Psoas muscle (tissue), 8 donors: ENCODE measurements around the gene TBL2. TPM values are rescaled to one million over a fixed set of nuclear protein-coding genes. Genes with fewer than 3 reads are reported as not detected.
A peak's percentile ranks its signal among the peaks of the same experiment; 100 is the strongest.
"Not testable (repeated sequence)": the region's sequence is repeated elsewhere in the genome, so short reads cannot be mapped to it uniquely, and the experiment has no call there.

Experiments used
- ATAC-seq, 4 donors: fragments of 200-7000 bp; cut with Tn5 transposase; one replicate each; pipeline ENCODE4 v1.9.1; 2020; ENCODE audit warnings: moderate library complexity in 3 of 4, mild to moderate bottlenecking in 2 of 4
- DNase-seq, 2 donors: peaks; one replicate each; pipeline ENCODE4 v3.0.0-alpha.2; 2020
- H3K27ac ChIP-seq: fragments of 200-600 bp; one replicate; pipeline ENCODE4 v1.8.0; 2022
- H3K27me3 ChIP-seq, 3 donors: fragments of 200-600 bp in 1 of 3; one replicate each; pipeline versions ENCODE4 v1.6.1 to v1.8.0; 2013 to 2022; ENCODE audit warnings: low read length in 2 of 3, mild to moderate bottlenecking in 2 of 3, moderate library complexity in 1 of 3; ENCODE audit not compliant: insufficient read depth in 3 of 3
- H3K36me3 ChIP-seq, 2 donors: fragments of 200-600 bp in 1 of 2; one replicate each; pipeline versions ENCODE4 v1.6.1 to v1.8.0; 2013 to 2022; ENCODE audit warnings: low read depth in 1 of 2, mild to moderate bottlenecking in 1 of 2, moderate library complexity in 1 of 2; ENCODE audit not compliant: insufficient read depth in 1 of 2
- H3K4me1 ChIP-seq: fragments of 200-600 bp; one replicate; pipeline ENCODE4 v1.8.0; 2022
- H3K4me3 ChIP-seq: fragments of 200-600 bp; one replicate; pipeline ENCODE4 v1.8.0; 2022; ENCODE audit warnings: mild to moderate bottlenecking
- H3K9me3 ChIP-seq: fragments of 200-600 bp; one replicate; pipeline ENCODE4 v1.8.0; 2022
- CTCF ChIP-seq: fragments of 200-600 bp; IDR thresholded peaks from one replicate; pipeline ENCODE4 v1.8.0; 2022; ENCODE audit warnings: antibody characterized with exemption
- WGBS, 3 donors: extraction: QIAGEN DNeasy Blood & Tissue Kit; methylation state at CpG; one replicate each; pipeline versions ENCODE4 v1.1.6 to v1.1.7; 2013; 5-methylcytosine and 5-hydroxymethylcytosine counted together
- intact Hi-C, 2 donors: fragments of 100-400 bp; cut with DNase I; formaldehyde crosslinking; loops; one replicate each; pipeline versions ENCODE4 v1.11.0 to v1.14.2; 2022
- polyA plus RNA-seq, 3 donors: library from polyadenylated mRNA; stranded (reverse); fragments of 200-250 nt; gene quantifications; one replicate each; pipeline ENCODE4 v1.2.3, GENCODE V29; 2013
- total RNA-seq, 4 donors: library from RNA; stranded (reverse); fragmentation: NEBNext Ultra II Directional in 2 of 4; extraction: Animal tissue kit (Norgen Biotek cat#: 25700) in 2 of 4; gene quantifications; one replicate each; pipeline versions ENCODE4 v1.2.1 to v1.2.4, GENCODE V29; 2021 to 2023
- donor health status: healthy with polysubstance abuse.
- donor health status: DM: no; HTN: no; CAD: no; lungs with moderate emphysema.
- donor health status: Bipolar disorder and iron deficiency.
- donor health status: healthy.
- donor health status: DM: yes; HTN: yes; CAD: no.
- donor health status: DM: no; HTN: no; CAD: no.
- donor health status: DM: no; HTN: no; CAD: no.
- donor health status: DM: yes; HTN: yes; CAD: no.

The TBL2 gene
- total and polyA plus RNA-seq, 7 donors, result 8.1 to 16.1 (median 11.3) TPM

- DNase-seq (no peak), ATAC-seq (no peak)
- no peaks in the 10 kb centered on the region for H3K9me3 ChIP-seq
- H3K36me3 ChIP-seq, result peaks cover 12 to 56% of the 10 kb centered on the region in 2 donors
- H3K27ac ChIP-seq, result no peak overlapping the region
- no peak overlapping the region for H3K4me3 ChIP-seq
- intact Hi-C loops, result no loop called here
- H3K4me1 ChIP-seq, result no peaks in the 10 kb centered on the region
- H3K27me3 ChIP-seq, result no peaks in the 10 kb centered on the region
- 69 to 78% (median 71%) methylated on average over 5 of the region's 5 CpGs for WGBS, 3 donors
- TF ChIP-seq CTCF, result no peak
These were observed 9.3 kb downstream of the TBL2 start for GRCh38 chr7:73569042-73569608.

- WGBS, 3 donors, result 70 to 75% (median 73%) methylated on average over 12 of the region's 12 CpGs
- peak in 3 of 4 donors; percentile 8 to 38 (median 14) for ATAC-seq
These were observed 10.3 kb downstream of the TBL2 start for GRCh38 chr7:73567846-73568685.

GRCh38 chr7:73567140-73567539 lies 11.2 kb downstream of the TBL2 start:
- Histone ChIP-seq H3K4me1 (no peaks in the 10 kb centered on the region), H3K36me3 (peaks cover 0 to 36% of the 10 kb centered on the region in 2 donors), H3K9me3 (no peaks in the 10 kb centered on the region), H3K4me3 (no peak overlapping the region), H3K27me3 (no peaks in the 10 kb centered on the region), H3K27ac (no peak overlapping the region)
- DNase-seq (no peak), ATAC-seq (no peak)
- intact Hi-C loops, result no loop called here
- TF ChIP-seq CTCF, result no peak
- 84 to 92% (median 87%) methylated on average over 4 of the region's 4 CpGs for WGBS, 3 donors

More at GRCh38 chr7:73567846-73568685, 10.3 kb downstream of the TBL2 start:
- Histone ChIP-seq H3K36me3 (peaks cover 7 to 46% of the 10 kb centered on the region in 2 donors), H3K4me1 (no peaks in the 10 kb centered on the region), H3K27ac (no peak overlapping the region), H3K4me3 (no peak overlapping the region), H3K27me3 (no peaks in the 10 kb centered on the region), H3K9me3 (no peaks in the 10 kb centered on the region)
- TF ChIP-seq CTCF, result no peak
- intact Hi-C loops, result no loop called here
- DNase-seq, result no peak

- H3K4me1 ChIP-seq, DNase-seq, H3K9me3 ChIP-seq, intact Hi-C loops, H3K27ac ChIP-seq, ATAC-seq, H3K27me3 ChIP-seq: not testable (repeated sequence)
- Histone ChIP-seq H3K4me3 (peak overlapping the region; percentile 36), H3K36me3 (peaks cover 0 to 29% of the 10 kb centered on the region in 2 donors)
These were observed 11.9 kb downstream of the TBL2 start for GRCh38 chr7:73566431-73566830.

- H3K36me3 ChIP-seq, result peaks cover 0 to 23% of the 10 kb centered on the region in 2 donors
- intact Hi-C loops, result no loop called here
- H3K27me3 ChIP-seq, result no peaks in the 10 kb centered on the region
- DNase-seq, result no peak
- 55 to 60% (median 56%) methylated on average over 7 of the region's 7 CpGs for WGBS, 3 donors
- H3K9me3 ChIP-seq, result no peaks in the 10 kb centered on the region
- H3K4me1 ChIP-seq, result no peaks in the 10 kb centered on the region
- peak overlapping the region; percentile 36 for H3K4me3 ChIP-seq
- no peak overlapping the region for H3K27ac ChIP-seq
- ATAC-seq, result peak in 1 of 4 donors; percentile 7
- no peak for TF ChIP-seq CTCF
These were observed 12.6 kb downstream of the TBL2 start for GRCh38 chr7:73565675-73566340.
